HG03457 (cell line): Measurements from ENCODE around the gene PFKL.
"Not testable (repeated sequence)": the region's sequence is repeated elsewhere in the genome, so short reads cannot be mapped to it uniquely, and the experiment has no call there.

Experiments
- ATAC-seq: cut with Tn5 transposase; IDR thresholded peaks from one replicate; pipeline ENCODE4 v1.9.1; 2021; ENCODE audit warnings: moderate number of reproducible peaks; ENCODE audit not compliant: unreplicated experiment

The PFKL gene

GRCh38 chr21:44354775-44355771 is 55.2 kb downstream of the PFKL start:
- ATAC-seq = no peak

- ATAC-seq = no peak
Measured at GRCh38 chr21:44356160-44356559, 56.3 kb downstream of the PFKL start.

- no peak for ATAC-seq
Measured at GRCh38 chr21:44356636-44357035, 56.8 kb downstream of the PFKL start.

GRCh38 chr21:44357064-44357837 is 57.4 kb downstream of the PFKL start:
- ATAC-seq = no peak

GRCh38 chr21:44359396-44359795 is 59.5 kb downstream of the PFKL start:
- ATAC-seq = no peak

GRCh38 chr21:44360159-44360558 is 60.3 kb downstream of the PFKL start:
- ATAC-seq = no peak

GRCh38 chr21:44361903-44362302 is 62.0 kb downstream of the PFKL start:
- not testable (repeated sequence) for ATAC-seq

GRCh38 chr21:44363278-44363677 is 63.4 kb downstream of the PFKL start:
- no peak for ATAC-seq

GRCh38 chr21:44364151-44365053 is 64.5 kb downstream of the PFKL start:
- ATAC-seq = no peak

GRCh38 chr21:44365251-44365966 is 65.6 kb downstream of the PFKL start:
- ATAC-seq = no peak

GRCh38 chr21:44365967-44366585 is 66.2 kb downstream of the PFKL start:
- ATAC-seq = no peak

- ATAC-seq = no peak
Measured at GRCh38 chr21:44366586-44367211, 66.8 kb downstream of the PFKL start.

- no peak for ATAC-seq
Measured at GRCh38 chr21:44368711-44369446, 69.0 kb downstream of the PFKL start.

- ATAC-seq = no peak
Measured at GRCh38 chr21:44370027-44370735, 70.3 kb downstream of the PFKL start.

GRCh38 chr21:44370786-44371410 is 71.0 kb downstream of the PFKL start:
- no peak for ATAC-seq

GRCh38 chr21:44371596-44371995 is 71.7 kb downstream of the PFKL start:
- ATAC-seq = no peak

GRCh38 chr21:44372616-44373015 is 72.8 kb downstream of the PFKL start:
- no peak for ATAC-seq
